HL-60 (cell line): Measurements from ENCODE around the gene VPS13A.

ENCODE experiments used
- DNase-seq, 2 experiments: peaks; one replicate each; pipeline ENCODE4 v3.0.0-alpha.2; 2010 to 2020; ENCODE audit warnings: low read depth in 1 of 2, low spot score in 1 of 2
- H3K27ac ChIP-seq: fragments of 250-450 bp; sonication (Bioruptor Pico); replicated peaks from 2 replicates; pipeline ENCODE4 v1.5.1; 2020; ENCODE audit warnings: mild to moderate bottlenecking, moderate library complexity
- H3K27me3 ChIP-seq: fragments of 250-450 bp; sonication (Bioruptor Pico); 2 replicates; pipeline ENCODE4 v1.5.1; 2021; ENCODE audit warnings: mild to moderate bottlenecking, moderate library complexity; ENCODE audit not compliant: insufficient read depth, poor library complexity, severe bottlenecking
- H3K4me3 ChIP-seq: replicated peaks from 2 replicates; pipeline ENCODE4 v1.5.1; 2011; ENCODE audit warnings: mild to moderate bottlenecking, control low read depth, low read length; ENCODE audit not compliant: insufficient read depth
- GABPA ChIP-seq: IDR thresholded peaks from 2 replicates; pipeline ENCODE4 v1.6.1; 2012; ENCODE audit warnings: low read depth
- POLR2AphosphoS5 ChIP-seq: IDR thresholded peaks from 2 replicates; pipeline ENCODE4 v1.6.1; 2012; ENCODE audit warnings: low read depth
- SPI1 ChIP-seq: IDR thresholded peaks from 2 replicates; pipeline ENCODE4 v1.6.1; 2012; ENCODE audit warnings: low read depth, mild to moderate bottlenecking, borderline replicate concordance
- TF ChIP-seq, protein P1 (sequence below): IDR thresholded peaks from 2 replicates; pipeline ENCODE4 v1.6.1; 2012; ENCODE audit warnings: low read depth; ENCODE audit not compliant: insufficient replicate concordance
- TF ChIP-seq, protein P2 (sequence below): IDR thresholded peaks from one replicate; pipeline ENCODE4 v1.5.1; 2011; ENCODE audit warnings: low read length, control low read depth, inconsistent platforms; ENCODE audit not compliant: insufficient read depth

Gene VPS13A

DNA sequence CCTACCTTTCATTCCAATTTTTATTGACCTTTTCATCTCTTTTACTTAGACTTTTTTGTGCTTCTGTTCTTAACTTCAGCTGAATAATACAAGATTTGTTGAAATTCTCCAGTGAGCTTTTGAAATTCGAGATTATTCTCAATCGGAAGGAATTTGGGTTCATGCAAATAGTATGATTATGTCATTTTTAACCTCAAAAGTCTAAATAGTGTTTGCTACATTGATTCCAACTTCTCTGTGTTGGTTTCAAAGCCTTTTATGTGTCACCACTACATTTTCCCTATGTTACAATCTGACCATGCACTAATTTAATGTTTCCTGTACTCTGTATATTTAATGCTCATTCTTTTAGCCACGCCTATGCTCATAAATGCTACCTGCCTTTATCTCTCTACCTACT is 44.1 kb downstream of the VPS13A start:
- Histone ChIP-seq H3K4me3 (no peak overlapping the region), H3K27me3 (no peaks in the 10 kb centered on the region), H3K27ac (no peak overlapping the region)
- DNase-seq = no peak
- TF ChIP-seq GABPA = no peak

DNA sequence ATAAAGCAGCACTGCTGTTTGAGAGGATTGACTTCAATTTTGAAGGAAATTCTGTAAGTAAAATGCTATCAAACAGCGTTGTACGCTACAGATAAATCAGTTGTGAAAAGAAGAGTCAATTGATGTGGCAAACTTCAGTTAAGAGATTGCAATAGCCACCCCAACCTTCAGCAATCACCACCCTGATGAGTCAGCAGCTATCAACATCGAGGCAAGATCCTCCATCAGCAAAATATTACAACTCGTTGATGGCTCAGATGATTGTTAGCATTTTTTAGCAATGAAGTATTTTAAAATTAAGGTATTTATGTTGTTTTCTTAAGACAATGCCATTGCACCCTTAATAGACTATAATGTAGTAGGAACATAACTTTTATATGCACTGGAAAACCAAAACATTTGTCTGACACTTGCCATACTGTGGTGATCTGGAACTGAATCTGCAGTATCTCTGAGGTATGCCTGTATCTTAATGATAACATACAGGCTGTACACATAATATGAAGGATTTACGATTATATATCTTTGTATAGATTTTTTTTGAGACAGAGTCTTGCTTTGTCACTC is 47.5 kb downstream of the VPS13A start:
- Histone ChIP-seq H3K4me3 (no peak overlapping the region), H3K27me3 (no peaks in the 10 kb centered on the region), H3K27ac (no peak overlapping the region)
- DNase-seq = peak in 1 of 2 experiments; percentile 48
- TF ChIP-seq GABPA (no peak), POLR2AphosphoS5 (no peak), SPI1 (no peak)
- TF ChIP-seq, protein P1, sequence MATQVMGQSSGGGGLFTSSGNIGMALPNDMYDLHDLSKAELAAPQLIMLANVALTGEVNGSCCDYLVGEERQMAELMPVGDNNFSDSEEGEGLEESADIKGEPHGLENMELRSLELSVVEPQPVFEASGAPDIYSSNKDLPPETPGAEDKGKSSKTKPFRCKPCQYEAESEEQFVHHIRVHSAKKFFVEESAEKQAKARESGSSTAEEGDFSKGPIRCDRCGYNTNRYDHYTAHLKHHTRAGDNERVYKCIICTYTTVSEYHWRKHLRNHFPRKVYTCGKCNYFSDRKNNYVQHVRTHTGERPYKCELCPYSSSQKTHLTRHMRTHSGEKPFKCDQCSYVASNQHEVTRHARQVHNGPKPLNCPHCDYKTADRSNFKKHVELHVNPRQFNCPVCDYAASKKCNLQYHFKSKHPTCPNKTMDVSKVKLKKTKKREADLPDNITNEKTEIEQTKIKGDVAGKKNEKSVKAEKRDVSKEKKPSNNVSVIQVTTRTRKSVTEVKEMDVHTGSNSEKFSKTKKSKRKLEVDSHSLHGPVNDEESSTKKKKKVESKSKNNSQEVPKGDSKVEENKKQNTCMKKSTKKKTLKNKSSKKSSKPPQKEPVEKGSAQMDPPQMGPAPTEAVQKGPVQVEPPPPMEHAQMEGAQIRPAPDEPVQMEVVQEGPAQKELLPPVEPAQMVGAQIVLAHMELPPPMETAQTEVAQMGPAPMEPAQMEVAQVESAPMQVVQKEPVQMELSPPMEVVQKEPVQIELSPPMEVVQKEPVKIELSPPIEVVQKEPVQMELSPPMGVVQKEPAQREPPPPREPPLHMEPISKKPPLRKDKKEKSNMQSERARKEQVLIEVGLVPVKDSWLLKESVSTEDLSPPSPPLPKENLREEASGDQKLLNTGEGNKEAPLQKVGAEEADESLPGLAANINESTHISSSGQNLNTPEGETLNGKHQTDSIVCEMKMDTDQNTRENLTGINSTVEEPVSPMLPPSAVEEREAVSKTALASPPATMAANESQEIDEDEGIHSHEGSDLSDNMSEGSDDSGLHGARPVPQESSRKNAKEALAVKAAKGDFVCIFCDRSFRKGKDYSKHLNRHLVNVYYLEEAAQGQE = no peak
- TF ChIP-seq, protein P2, sequence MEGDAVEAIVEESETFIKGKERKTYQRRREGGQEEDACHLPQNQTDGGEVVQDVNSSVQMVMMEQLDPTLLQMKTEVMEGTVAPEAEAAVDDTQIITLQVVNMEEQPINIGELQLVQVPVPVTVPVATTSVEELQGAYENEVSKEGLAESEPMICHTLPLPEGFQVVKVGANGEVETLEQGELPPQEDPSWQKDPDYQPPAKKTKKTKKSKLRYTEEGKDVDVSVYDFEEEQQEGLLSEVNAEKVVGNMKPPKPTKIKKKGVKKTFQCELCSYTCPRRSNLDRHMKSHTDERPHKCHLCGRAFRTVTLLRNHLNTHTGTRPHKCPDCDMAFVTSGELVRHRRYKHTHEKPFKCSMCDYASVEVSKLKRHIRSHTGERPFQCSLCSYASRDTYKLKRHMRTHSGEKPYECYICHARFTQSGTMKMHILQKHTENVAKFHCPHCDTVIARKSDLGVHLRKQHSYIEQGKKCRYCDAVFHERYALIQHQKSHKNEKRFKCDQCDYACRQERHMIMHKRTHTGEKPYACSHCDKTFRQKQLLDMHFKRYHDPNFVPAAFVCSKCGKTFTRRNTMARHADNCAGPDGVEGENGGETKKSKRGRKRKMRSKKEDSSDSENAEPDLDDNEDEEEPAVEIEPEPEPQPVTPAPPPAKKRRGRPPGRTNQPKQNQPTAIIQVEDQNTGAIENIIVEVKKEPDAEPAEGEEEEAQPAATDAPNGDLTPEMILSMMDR = no peak

DNA sequence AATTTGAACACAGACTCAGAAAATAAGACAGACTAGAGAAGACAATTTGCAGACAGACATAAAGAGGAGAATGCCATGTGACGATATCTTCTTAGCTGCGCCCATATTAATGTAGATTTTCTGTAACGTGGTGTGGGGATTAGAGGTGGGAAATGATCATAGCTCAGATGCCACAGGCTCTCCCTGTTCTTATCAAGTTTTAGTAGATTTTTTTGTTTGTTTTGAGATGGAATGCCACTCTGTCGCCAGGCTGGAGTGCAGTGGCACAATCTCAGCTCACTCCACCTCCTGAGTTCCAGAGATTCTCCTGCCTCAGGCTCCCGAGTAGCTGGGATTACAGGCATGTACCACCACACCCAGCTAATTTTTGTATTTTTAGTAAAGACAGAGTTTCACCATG is 59.4 kb downstream of the VPS13A start:
- DNase-seq = no peak
- TF ChIP-seq, protein P2 = no peak
- TF ChIP-seq SPI1 (no peak), GABPA (no peak), POLR2AphosphoS5 (no peak)
- TF ChIP-seq, protein P1 = no peak
- H3K27me3 ChIP-seq = no peaks in the 10 kb centered on the region

DNA sequence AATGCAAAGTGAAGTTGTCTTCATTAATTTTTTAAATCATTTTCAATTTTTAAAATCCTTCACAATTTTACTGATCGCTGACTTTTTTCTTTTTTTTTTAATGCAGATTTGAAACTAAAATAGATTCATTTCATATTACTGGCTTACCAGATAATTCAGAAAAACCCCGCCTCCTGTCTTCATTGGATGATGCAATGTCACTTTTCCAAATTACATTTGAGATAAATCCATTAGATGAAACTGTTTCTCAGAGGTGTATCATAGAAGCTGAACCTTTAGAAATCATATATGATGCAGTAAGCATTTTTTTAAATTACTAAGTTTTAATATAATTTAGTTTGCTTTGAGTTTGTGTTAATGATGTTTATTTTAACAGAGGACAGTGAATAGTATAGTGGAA is 60.6 kb downstream of the VPS13A start:
- Histone ChIP-seq H3K27me3 (no peaks in the 10 kb centered on the region), H3K4me3 (no peak overlapping the region), H3K27ac (no peak overlapping the region)
- DNase-seq = no peak
- TF ChIP-seq, protein P2 = no peak
- TF ChIP-seq, protein P1 = no peak
- TF ChIP-seq SPI1 (no peak), POLR2AphosphoS5 (no peak), GABPA (no peak)

More for the DNA sequence above, 59.4 kb downstream of the VPS13A start:
- Histone ChIP-seq H3K4me3 (no peak overlapping the region), H3K27ac (no peak overlapping the region)
